HepG2 (cell line): ENCODE results near the gene ANXA6. TPM values are rescaled to one million over a fixed set of nuclear protein-coding genes. Genes with fewer than 3 reads are reported as not detected.

Experiments used
- ATAC-seq: fragments of 200-7000 bp; cut with Tn5 transposase; 3 replicates; pipeline ENCODE4 v1.9.1; 2020; ENCODE audit warnings: mild to moderate bottlenecking, moderate library complexity
- BruUV-seq: library from RNA; stranded (reverse); fragments of 400-500 nt; replicated peaks from 2 replicates; lab custom pipeline; 2021; lab: Mats Ljungman, UMichigan
- CTCF ChIA-PET: fragments of 300-600 bp; formaldehyde crosslinking; extraction: SDS; loops from one replicate; lab custom pipeline; 2021; ENCODE audit warnings: low total read pairs, inconsistent platforms, low intra/inter-chr PET ratio; lab: Yijun Ruan, JAX
- POLR2A ChIA-PET: fragments of 350-600 bp; sonication (Branson Sonifier 250); formaldehyde crosslinking; loops from one replicate; lab custom pipeline; 2020; ENCODE audit warnings: antibody characterized with exemption, inconsistent platforms; lab: Yijun Ruan, JAX
- DNase-seq: peaks from one replicate; pipeline ENCODE4 v3.0.0-alpha.2; 2015; ENCODE audit warnings: low spot score
- FAIRE-seq: peaks from 3 replicates; lab custom pipeline; 2011; peaks lifted over from hg19 to GRCh38; lab: Jason Lieb, UNC
- H2AFZ ChIP-seq: one replicate; pipeline ENCODE4 v1.6.1; 2011; ENCODE audit warnings: low read length, inconsistent platforms
- H3K27ac ChIP-seq: fragments of 300-600 bp; 3 replicates; pipeline ENCODE4 v1.8.0; 2011; ENCODE audit warnings: mixed run types, mild to moderate bottlenecking, mixed read lengths, low read length, inconsistent platforms; ENCODE audit not compliant: insufficient read depth; ENCODE audit errors: extremely low read length
- H3K27me3 ChIP-seq, 2 experiments: fragments of 200-600 bp in 1 of 2; 2 replicates in 1 of 2; 3 replicates in 1 of 2; pipeline versions ENCODE4 v1.6.0 to v1.8.0; 2011; ENCODE audit warnings: low read length in 2 of 2, mild to moderate bottlenecking in 2 of 2, moderate library complexity in 2 of 2, inconsistent platforms in 1 of 2; ENCODE audit not compliant: insufficient read depth in 2 of 2, control insufficient read depth in 1 of 2
- H3K36me3 ChIP-seq, 2 experiments: fragments of 200-600 bp in 1 of 2; replicated peaks in 1 of 2; 2 replicates in 1 of 2; 3 replicates in 1 of 2; pipeline versions ENCODE4 v1.5.1 to v1.8.0; 2011; ENCODE audit warnings: low read length in 2 of 2, inconsistent platforms in 1 of 2; ENCODE audit not compliant: insufficient read depth in 2 of 2, control insufficient read depth in 1 of 2
- H3K4me1 ChIP-seq: 2 replicates; pipeline ENCODE4 v1.5.1; 2012; ENCODE audit warnings: low read length, inconsistent platforms; ENCODE audit not compliant: insufficient read depth
- H3K4me2 ChIP-seq: 2 replicates; pipeline ENCODE4 v1.6.0; 2011; ENCODE audit warnings: low read depth, low read length, inconsistent platforms
- H3K4me3 ChIP-seq, 3 experiments: fragments of 200-600 bp in 1 of 3; sonication (generic), shearing (Covaris generic) in 1 of 3; replicated peaks in 1 of 3; 2 replicates each; pipeline ENCODE4 v1.5.1; 2011 to 2016; ENCODE audit warnings: low read length in 3 of 3, inconsistent platforms in 2 of 3, low read depth in 2 of 3, mild to moderate bottlenecking in 2 of 3, control low read depth in 1 of 3, mixed read lengths in 1 of 3; ENCODE audit not compliant: insufficient read depth in 1 of 3
- H3K79me2 ChIP-seq: one replicate; pipeline ENCODE4 v1.6.1; 2011; ENCODE audit warnings: low read length, inconsistent platforms; ENCODE audit not compliant: insufficient read depth
- H3K9ac ChIP-seq: 2 replicates; pipeline ENCODE4 v1.6.0; 2011; ENCODE audit warnings: mild to moderate bottlenecking, low read depth, low read length, inconsistent platforms; ENCODE audit not compliant: insufficient read depth
- H3K9me3 ChIP-seq: 2 replicates; pipeline ENCODE4 v1.5.1; 2012; ENCODE audit warnings: mild to moderate bottlenecking, low read length
- H4K20me1 ChIP-seq: 2 replicates; pipeline ENCODE4 v1.6.0; 2011; ENCODE audit warnings: inconsistent platforms, mild to moderate bottlenecking, low read length, moderate library complexity; ENCODE audit not compliant: insufficient read depth
- ARID2 ChIP-seq: sonication (generic); formaldehyde crosslinking; IDR thresholded peaks from 2 replicates; pipeline ENCODE4 v1.8.1; 2022; ENCODE audit warnings: mild to moderate bottlenecking, missing genetic modification reagents, borderline replicate concordance
- CCDC6 ChIP-seq: sonication (generic); formaldehyde crosslinking; IDR thresholded peaks from 2 replicates; pipeline ENCODE4 v1.8.1; 2022; ENCODE audit warnings: mild to moderate bottlenecking, missing genetic modification reagents, moderate library complexity
- CREM ChIP-seq, 2 experiments: sonication (generic) in 1 of 2; formaldehyde crosslinking in 1 of 2; IDR thresholded peaks; 2 replicates each; pipeline versions ENCODE4 v1.4.0 to v1.6.1; 2016 to 2020; ENCODE audit warnings: antibody characterized with exemption in 1 of 2, mild to moderate bottlenecking in 1 of 2, missing genetic modification reagents in 1 of 2
- DBP ChIP-seq: sonication (generic); formaldehyde crosslinking; IDR thresholded peaks from 2 replicates; pipeline ENCODE4 v1.4.0; 2020; ENCODE audit warnings: missing genetic modification reagents; ENCODE audit errors: not compliant biosample characterization
- ESRRA ChIP-seq: sonication (generic); formaldehyde crosslinking; IDR thresholded peaks from 2 replicates; pipeline ENCODE4 v1.5.1; 2020; ENCODE audit warnings: mild to moderate bottlenecking, low read depth, missing genetic modification reagents
- HNF1B ChIP-seq: sonication (generic); formaldehyde crosslinking; IDR thresholded peaks from 2 replicates; pipeline ENCODE4 v1.5.1; 2020; ENCODE audit warnings: mild to moderate bottlenecking, moderate library complexity, missing genetic modification reagents
- HNF4A ChIP-seq: sonication (generic); formaldehyde crosslinking; IDR thresholded peaks from 2 replicates; pipeline ENCODE4 v1.4.0; 2020; ENCODE audit warnings: missing genetic modification reagents
- KLF11 ChIP-seq: IDR thresholded peaks from 2 replicates; pipeline ENCODE4 v1.6.1; 2016; ENCODE audit warnings: missing compliant biosample characterization
- KLF12 ChIP-seq: sonication (generic); formaldehyde crosslinking; IDR thresholded peaks from 2 replicates; pipeline ENCODE4 v1.4.0; 2020; ENCODE audit warnings: missing genetic modification reagents, borderline replicate concordance
- NFE2L2 ChIP-seq: fragments of 150-350 bp; IDR thresholded peaks from 2 replicates; pipeline ENCODE4 v1.6.1; 2014; ENCODE audit warnings: low read length
- ZNF160 ChIP-seq: sonication (generic); formaldehyde crosslinking; IDR thresholded peaks from 2 replicates; pipeline ENCODE4 v1.8.0; 2022; ENCODE audit warnings: mild to moderate bottlenecking, inconsistent platforms, missing genetic modification reagents
- ZNF605 ChIP-seq: sonication (generic); formaldehyde crosslinking; IDR thresholded peaks from 2 replicates; pipeline ENCODE4 v1.8.0; 2022; ENCODE audit warnings: mild to moderate bottlenecking, missing genetic modification reagents
- WGBS: methylation state at CpG from one replicate; pipeline ENCODE4 v1.1.6; 2017; ENCODE audit warnings: low lambda C conversion rate; 5-methylcytosine and 5-hydroxymethylcytosine counted together
- in situ Hi-C: cut with HindIII; loops from 2 replicates; pipeline ENCODE4 v1.10.0; 2017; ENCODE audit warnings: low pct_unique_long_range_greater_than_20kb; ENCODE audit not compliant: extremely low pct_ligation_motif_present
- intact Hi-C: fragments of 100-400 bp; cut with micrococcal nuclease; formaldehyde crosslinking; loops from one replicate; pipeline ENCODE4 v1.10.0; 2022; ENCODE audit not compliant: unreplicated experiment
- polyA plus RNA-seq, 8 experiments: library from polyadenylated mRNA; depleted of rRNA in 3 of 8; stranded (reverse) in 7 of 8; unstranded in 1 of 8; fragments of >200 nt; fragmentation: Illumina TruSeq in 4 of 8; extraction: Trizol in 4 of 8; gene quantifications; 2 replicates each; pipeline versions ENCODE4 v1.2.1 to v1.2.3, GENCODE V29; 2011 to 2016; ENCODE audit warnings: low read depth in 4 of 8, missing spikeins in 1 of 8, mixed read lengths in 1 of 8; ENCODE audit not compliant: insufficient read depth in 1 of 8
- total RNA-seq, 5 experiments: library from RNA; depleted of rRNA; stranded (reverse); fragments of >200 nt; fragmentation: Illumina TruSeq; extraction: Trizol; gene quantifications; 2 replicates each; pipeline ENCODE4 v1.2.3, GENCODE V29; 2016; ENCODE audit warnings: low read depth in 1 of 5
- TF ChIP-seq, protein P1 (sequence below): sonication (generic); formaldehyde crosslinking; IDR thresholded peaks from 2 replicates; pipeline ENCODE4 v1.8.1; 2023; ENCODE audit warnings: missing genetic modification reagents, inconsistent platforms, borderline replicate concordance
- TF ChIP-seq, protein P2 (sequence below): sonication (generic); formaldehyde crosslinking; IDR thresholded peaks from 2 replicates; pipeline ENCODE4 v1.5.0; 2020; ENCODE audit warnings: missing genetic modification reagents
- TF ChIP-seq, protein P3 (sequence below): sonication (generic); formaldehyde crosslinking; IDR thresholded peaks from 2 replicates; pipeline ENCODE4 v1.4.0; 2020; ENCODE audit warnings: missing genetic modification reagents
- TF ChIP-seq, protein P4 (sequence below): sonication (generic); formaldehyde crosslinking; IDR thresholded peaks from 2 replicates; pipeline ENCODE4 v1.5.0; 2020; ENCODE audit warnings: missing genetic modification reagents

The ANXA6 gene
- total and polyA plus RNA-seq, 2 of the 13 experiments (the other 11 are each of a cell fraction or from before 2014, with no cell fraction given) = 103 to 125 TPM

GRCh38 chr5:151167022-151167421 lies 9.4 kb upstream of the ANXA6 start:
- in situ Hi-C loops = no loop called here
- peak overlapping the region; percentile 9; the same call in 1 of the 2 replicates for H3K4me2 ChIP-seq
- CTCF ChIA-PET = no interaction called here
- H3K9me3 ChIP-seq = no peaks in the 10 kb centered on the region
- no peak overlapping the region for H3K9ac ChIP-seq
- no TSS peak for BruUV-seq
- no peaks in the 10 kb centered on the region; a peak in 2 of 5 replicates for H3K27me3 ChIP-seq
- H3K4me3 ChIP-seq = no peak overlapping the region
- intact Hi-C loops = no loop called here
- peaks cover 23% of the 10 kb centered on the region for H3K4me1 ChIP-seq
- peak; percentile 64 for ATAC-seq
- 6% methylated on average over 6 of the region's 9 CpGs for WGBS
- no peaks in the 10 kb centered on the region for H3K36me3 ChIP-seq
- FAIRE-seq = no peak
- no peak overlapping the region for H3K27ac ChIP-seq
- no peaks in the 10 kb centered on the region for H3K79me2 ChIP-seq
- H4K20me1 ChIP-seq = no peaks in the 10 kb centered on the region
- POLR2A ChIA-PET = no interaction called here
- H2AFZ ChIP-seq = no peak overlapping the region
- no peak for DNase-seq
- no peak for TF ChIP-seq CCDC6 (CRISPR knock-in tag)
- no peak for TF ChIP-seq ARID2 (CRISPR knock-in tag)
- TF ChIP-seq ZNF160 = no peak
- no peak for TF ChIP-seq DBP (CRISPR knock-in tag)
- TF ChIP-seq, protein P1, sequence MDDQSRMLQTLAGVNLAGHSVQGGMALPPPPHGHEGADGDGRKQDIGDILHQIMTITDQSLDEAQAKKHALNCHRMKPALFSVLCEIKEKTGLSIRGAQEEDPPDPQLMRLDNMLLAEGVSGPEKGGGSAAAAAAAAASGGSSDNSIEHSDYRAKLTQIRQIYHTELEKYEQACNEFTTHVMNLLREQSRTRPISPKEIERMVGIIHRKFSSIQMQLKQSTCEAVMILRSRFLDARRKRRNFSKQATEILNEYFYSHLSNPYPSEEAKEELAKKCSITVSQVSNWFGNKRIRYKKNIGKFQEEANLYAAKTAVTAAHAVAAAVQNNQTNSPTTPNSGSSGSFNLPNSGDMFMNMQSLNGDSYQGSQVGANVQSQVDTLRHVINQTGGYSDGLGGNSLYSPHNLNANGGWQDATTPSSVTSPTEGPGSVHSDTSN (CRISPR knock-in tag) = no peak
- TF ChIP-seq, protein P2, sequence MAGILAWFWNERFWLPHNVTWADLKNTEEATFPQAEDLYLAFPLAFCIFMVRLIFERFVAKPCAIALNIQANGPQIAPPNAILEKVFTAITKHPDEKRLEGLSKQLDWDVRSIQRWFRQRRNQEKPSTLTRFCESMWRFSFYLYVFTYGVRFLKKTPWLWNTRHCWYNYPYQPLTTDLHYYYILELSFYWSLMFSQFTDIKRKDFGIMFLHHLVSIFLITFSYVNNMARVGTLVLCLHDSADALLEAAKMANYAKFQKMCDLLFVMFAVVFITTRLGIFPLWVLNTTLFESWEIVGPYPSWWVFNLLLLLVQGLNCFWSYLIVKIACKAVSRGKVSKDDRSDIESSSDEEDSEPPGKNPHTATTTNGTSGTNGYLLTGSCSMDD = no peak
- 0 out of 2 replicates have a peak, but pooled peaks have one; percentile 29 for TF ChIP-seq ESRRA (CRISPR knock-in tag)
- TF ChIP-seq, protein P3, sequence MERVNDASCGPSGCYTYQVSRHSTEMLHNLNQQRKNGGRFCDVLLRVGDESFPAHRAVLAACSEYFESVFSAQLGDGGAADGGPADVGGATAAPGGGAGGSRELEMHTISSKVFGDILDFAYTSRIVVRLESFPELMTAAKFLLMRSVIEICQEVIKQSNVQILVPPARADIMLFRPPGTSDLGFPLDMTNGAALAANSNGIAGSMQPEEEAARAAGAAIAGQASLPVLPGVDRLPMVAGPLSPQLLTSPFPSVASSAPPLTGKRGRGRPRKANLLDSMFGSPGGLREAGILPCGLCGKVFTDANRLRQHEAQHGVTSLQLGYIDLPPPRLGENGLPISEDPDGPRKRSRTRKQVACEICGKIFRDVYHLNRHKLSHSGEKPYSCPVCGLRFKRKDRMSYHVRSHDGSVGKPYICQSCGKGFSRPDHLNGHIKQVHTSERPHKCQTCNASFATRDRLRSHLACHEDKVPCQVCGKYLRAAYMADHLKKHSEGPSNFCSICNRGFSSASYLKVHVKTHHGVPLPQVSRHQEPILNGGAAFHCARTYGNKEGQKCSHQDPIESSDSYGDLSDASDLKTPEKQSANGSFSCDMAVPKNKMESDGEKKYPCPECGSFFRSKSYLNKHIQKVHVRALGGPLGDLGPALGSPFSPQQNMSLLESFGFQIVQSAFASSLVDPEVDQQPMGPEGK (CRISPR knock-in tag) = no peak
- TF ChIP-seq ZNF605 (CRISPR knock-in tag) = peak; percentile 42; the same call in 1 of the 2 replicates
- TF ChIP-seq HNF4A (CRISPR knock-in tag) = peak; percentile 52; the same call in 1 of the 2 replicates
- TF ChIP-seq KLF11 (CRISPR knock-in tag) = no peak
- TF ChIP-seq, protein P4, sequence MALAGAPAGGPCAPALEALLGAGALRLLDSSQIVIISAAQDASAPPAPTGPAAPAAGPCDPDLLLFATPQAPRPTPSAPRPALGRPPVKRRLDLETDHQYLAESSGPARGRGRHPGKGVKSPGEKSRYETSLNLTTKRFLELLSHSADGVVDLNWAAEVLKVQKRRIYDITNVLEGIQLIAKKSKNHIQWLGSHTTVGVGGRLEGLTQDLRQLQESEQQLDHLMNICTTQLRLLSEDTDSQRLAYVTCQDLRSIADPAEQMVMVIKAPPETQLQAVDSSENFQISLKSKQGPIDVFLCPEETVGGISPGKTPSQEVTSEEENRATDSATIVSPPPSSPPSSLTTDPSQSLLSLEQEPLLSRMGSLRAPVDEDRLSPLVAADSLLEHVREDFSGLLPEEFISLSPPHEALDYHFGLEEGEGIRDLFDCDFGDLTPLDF (CRISPR knock-in tag) = no peak
- no peak for TF ChIP-seq NFE2L2
- TF ChIP-seq HNF1B (CRISPR knock-in tag) = 0 out of 2 replicates have a peak, but pooled peaks have one; percentile 18
- no peak for TF ChIP-seq CREM (IDR thresholded peaks at IDR 0.05)
- no peak for TF ChIP-seq CREM (CRISPR knock-in tag; IDR thresholded peaks at IDR 0.05)
- no peak for TF ChIP-seq KLF12 (CRISPR knock-in tag)
